T-helper 1 cell (primary cell): ENCODE results near the gene TP53INP2.
"Not testable (repeated sequence)": the region's sequence is repeated elsewhere in the genome, so short reads cannot be mapped to it uniquely, and the experiment has no call there.

Source experiments
- DNase-seq, 5 donors: peaks; one replicate each; pipeline ENCODE4 v3.0.0-alpha.2; 2012 to 2020

The TP53INP2 gene

DNA sequence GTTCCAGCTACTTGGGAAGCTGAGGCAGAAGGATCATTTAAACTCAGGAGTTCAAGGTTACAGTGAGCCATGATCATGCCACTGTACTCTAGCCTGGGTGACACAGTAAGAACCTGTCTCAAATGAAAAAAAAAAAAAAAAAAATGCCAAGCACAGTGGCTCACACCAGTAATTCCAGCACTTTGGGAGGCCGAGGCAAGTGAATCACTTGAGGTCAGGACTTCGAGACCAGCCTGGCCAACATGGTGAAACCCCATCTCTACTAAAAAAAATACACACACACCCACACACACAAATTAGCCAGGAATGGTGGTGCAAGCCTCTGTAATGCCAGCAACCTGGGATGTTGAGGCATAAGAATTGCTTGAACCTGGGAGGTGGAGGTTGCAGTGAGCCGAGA, 18.4 kb downstream of the TP53INP2 start:
- not testable (repeated sequence) for DNase-seq

GRCh38 chr20:34724172-34724571, 20.0 kb downstream of the TP53INP2 start:
- no peak for DNase-seq

DNA sequence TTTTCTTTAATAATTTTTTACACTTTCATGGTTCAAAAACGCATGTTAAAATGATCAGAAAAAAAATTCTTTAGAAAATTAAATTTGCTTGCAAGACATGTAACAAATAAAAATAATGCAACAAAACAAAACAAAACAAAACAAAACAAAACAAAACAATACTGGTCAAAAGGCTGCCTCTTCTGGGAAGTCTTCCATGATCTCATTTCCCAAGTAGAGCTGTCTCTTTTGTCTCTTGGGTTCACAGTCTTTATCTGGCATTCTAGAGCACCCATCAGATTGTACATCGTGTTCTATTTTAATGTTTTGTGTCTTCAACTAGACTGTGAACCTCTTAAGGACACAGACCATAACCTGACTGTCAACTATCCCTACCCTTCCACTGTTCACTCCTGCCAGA, 25.3 kb downstream of the TP53INP2 start:
- no peak for DNase-seq

DNA sequence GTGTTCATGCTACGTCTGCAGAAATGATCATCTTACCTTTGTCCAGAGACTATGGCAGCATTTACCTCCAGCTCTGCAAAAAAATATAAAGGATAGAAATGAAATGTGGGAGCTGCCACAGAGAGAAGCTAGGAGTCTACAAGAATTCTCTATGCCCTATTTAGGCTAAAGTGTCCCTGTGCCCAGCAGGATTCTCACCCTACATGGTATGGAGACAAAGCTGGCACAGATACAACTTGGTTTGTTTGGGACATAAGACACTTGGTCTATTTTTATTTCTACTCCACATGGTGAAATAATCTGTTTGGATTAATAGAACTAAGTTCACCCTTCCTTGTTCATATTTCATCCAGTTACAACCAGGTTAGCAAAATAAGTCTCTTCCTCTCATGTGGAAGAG, 28.4 kb downstream of the TP53INP2 start:
- no peak for DNase-seq

DNA sequence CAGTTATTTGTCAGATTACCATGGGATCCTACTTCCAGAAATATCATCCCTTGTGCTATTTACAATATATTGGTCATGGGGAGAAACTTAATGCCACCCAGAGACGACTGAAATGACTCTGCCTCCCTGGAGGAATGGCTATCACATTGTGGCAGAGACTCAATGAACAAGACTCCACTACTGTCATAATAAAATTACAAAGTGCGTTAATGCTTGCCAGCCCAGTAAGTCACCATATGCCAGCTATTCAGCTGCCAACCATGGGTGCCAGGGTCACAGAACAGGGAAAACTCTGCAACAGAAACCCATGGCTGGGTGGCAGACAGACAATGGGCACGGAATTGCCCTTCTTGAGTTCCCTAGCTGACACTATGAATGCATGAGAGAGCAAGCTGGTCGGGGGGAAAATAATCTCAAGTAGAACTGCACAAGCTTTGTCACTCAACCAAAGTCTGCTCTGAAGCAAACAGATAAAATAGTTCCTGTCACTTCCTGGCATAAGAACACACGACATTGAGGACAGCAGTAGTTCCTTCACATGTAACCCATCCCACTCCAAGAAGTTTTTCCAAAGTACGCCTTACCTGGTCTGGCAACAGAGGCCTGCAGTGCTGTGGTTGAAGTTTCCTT, 32.1 kb downstream of the TP53INP2 start:
- no peak for DNase-seq

DNA sequence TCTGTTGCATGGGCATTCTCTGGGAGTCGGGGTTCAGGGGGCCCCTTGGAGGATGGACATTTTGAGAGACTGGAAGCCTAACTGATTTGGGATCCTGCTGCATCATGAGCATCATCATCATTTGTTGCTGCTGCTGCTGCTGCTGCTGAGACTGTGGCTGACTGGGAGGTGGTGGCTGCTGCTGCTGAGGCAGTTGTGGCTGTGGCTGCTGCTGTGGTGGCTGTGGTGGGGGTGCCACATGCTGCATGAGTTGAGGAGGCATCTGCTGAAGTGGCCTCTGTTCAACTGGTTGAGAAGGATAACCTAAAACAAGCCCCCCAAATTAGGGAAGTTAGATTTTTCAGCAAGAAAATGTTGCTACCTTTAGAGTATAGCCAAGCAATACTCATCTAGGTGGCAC, 38.9 kb downstream of the TP53INP2 start:
- DNase-seq = no peak

GRCh38 chr20:34744340-34744739, 40.2 kb downstream of the TP53INP2 start:
- no peak for DNase-seq

DNA sequence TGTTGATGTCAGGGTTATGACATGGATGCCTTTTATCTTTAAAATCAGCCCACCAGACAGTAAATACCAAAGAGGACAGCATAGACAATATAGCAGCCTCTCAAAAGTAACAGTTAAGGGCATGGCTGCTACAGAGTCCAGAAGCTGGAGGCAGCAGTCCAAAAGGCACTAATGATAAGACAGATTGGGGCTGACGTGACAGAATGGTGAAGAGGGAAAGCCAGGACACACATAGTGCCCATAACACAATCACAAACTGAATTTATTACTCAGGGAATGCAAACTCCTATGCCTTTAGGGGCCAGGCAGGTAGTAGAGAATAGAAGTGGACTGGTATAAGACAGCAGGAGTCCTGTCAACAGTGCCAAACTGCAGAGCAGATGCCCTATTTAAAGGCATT, 40.7 kb downstream of the TP53INP2 start:
- no peak for DNase-seq

DNA sequence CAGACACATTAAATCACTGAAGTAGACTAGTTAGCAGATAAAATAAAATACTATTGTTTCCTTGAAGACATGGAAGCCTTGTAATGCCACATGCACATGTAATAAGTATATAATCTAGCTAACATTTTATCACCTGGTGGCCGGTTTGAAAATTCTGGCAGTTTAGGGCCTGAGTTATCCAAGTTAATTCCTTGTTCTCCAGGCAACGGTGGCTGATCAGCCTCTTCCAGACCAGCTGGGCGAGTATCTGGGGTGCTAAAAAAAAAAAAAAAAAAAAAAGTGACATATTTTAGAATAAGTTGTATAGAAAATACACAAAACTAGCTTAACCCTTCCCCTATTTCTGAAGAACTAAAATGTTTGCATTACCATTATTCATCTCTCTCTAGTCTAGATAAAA, 42.5 kb downstream of the TP53INP2 start:
- DNase-seq = no peak

- DNase-seq = no peak
Measured at GRCh38 chr20:34747479-34747878, 43.3 kb downstream of the TP53INP2 start.

DNA sequence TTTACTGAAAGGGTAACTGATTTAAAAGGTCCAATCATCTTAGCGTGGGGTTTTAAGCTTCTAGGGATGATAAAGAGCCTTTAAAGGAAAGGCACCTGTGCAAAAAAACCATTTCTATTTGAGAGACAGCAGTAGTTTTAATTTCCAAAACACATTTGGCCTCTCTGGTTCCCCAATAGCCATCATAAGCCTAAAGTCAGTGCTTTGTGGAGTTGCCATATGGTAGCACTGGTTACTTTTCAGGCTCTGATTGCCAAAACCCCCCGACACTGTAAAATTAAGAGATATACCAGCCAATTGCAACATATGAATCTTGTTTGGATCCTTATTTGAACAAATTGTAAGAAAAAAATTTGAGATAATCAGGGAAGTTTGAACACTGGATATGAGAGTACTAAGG, 44.6 kb downstream of the TP53INP2 start:
- DNase-seq = no peak

GRCh38 chr20:34750484-34750883, 46.3 kb downstream of the TP53INP2 start:
- DNase-seq = no peak

DNA sequence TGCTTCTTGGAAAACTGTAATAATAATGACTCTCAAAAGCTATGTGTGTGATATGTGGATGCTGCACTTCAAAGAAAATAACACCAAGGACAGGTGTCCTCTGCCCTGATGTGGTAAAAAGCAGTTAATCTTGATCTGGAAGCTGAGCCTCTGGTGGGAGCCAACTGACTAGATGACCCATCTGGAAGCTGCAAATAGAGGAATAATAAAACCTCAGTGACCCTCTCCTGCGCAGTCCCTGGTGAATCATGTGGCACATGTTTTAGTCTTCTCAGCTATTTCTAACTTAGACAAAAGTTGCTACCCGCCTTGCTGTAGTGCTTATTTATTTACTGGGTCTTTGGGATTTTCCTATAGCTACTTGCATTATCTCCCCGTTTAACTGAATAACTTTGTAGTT, 47.3 kb downstream of the TP53INP2 start:
- DNase-seq = no peak

DNA sequence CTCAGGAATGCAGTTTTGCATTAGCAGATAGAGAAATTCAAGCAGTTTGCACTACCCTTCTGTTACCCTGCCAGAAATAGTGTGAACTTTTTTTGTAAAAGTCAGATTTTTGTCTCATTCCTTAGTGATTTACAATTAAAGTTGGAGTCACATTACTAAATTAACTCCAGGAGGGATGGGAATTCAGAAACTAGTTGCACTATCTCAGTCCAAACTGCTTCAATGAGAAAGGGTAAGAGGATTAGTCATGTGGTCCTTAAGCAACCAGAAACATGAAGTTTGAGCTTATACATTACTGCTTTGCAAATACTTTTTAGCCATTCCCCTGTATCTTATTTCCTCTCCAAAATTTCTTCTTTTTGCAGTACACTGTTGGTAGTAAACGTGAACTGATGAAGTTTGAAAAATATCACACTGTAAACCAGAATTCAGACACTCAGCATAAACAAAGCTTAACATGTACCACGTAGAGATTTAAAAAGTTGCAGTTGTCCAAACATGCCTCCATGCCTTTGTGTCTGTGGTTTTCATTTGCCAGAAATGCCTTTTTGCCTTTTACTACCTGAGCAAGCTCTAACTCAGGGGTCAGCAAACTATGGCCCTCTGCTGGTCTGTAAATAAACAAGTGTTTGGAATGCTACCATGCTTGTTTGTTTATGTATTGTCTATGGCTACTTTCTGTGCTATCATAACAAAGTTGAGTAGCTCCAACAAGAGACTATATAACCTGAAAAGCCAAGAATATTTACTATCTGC, 49.7 kb downstream of the TP53INP2 start:
- DNase-seq = no peak

DNA sequence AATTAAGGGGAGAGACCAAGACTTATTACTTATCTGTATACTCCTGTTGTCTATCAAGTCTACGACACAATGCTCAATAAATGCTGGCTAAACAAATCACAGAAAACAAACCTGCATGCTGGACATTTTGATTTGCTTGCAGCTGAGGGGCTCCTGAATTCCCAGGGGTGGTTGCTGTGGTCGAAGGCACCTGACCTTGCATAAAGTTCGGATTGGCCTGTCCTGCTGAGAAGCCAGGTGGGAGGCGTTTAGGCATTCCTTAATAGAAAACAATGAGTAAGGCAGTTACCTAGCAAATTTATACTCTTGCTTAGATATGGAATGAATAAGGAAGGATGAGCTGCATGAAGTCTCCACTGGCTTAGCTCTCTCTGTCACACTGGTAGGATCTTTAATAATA, 50.5 kb downstream of the TP53INP2 start:
- DNase-seq = no peak

GRCh38 chr20:34755367-34755766, 51.2 kb downstream of the TP53INP2 start:
- DNase-seq = no peak

DNA sequence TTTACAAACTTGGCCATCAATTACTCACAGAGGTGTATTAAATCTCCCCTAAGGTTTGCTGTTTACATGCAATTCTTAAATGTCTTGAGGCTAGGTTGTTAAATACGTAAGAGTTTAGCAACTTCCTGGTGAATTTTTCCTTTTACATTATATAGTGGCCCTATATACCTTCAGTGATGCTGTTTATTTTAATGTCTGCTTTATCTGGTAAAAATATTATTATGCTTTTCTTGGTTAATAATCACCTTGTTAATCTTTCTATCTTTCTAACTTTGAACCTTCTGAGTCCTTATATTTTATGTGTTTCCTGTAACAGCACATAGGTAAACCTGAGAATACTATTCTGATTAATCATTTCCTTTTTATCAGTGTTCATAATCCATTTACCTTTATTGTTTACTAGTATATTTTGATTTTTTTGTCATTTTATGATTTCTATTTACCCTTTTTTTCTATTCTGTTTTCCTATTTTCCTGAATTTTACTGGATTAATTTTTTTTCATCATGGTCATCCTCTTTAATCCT, 57.9 kb downstream of the TP53INP2 start:
- no peak for DNase-seq
